T47D (cell line): Measurements from ENCODE around the gene PEX13.
A peak's percentile ranks its signal among the peaks of the same experiment; 100 is the strongest.
"Not testable (repeated sequence)": the region's sequence is repeated elsewhere in the genome, so short reads cannot be mapped to it uniquely, and the experiment has no call there.

Experiments
- DNase-seq, 2 experiments: peaks; one replicate each; pipeline versions ENCODE4 v3.0.0 to v3.0.0-alpha.2; 2011 to 2012; ENCODE audit warnings: low read depth in 1 of 2, low spot score in 1 of 2
- JUND ChIP-seq: IDR thresholded peaks from 2 replicates; pipeline ENCODE4 v1.6.1; 2012; ENCODE audit warnings: low read depth
- in situ Hi-C: cut with HindIII; loops from 2 replicates; pipeline ENCODE4 v1.10.0; 2016; ENCODE audit warnings: low sequenced_read_pairs, low pct_unique_long_range_greater_than_20kb

Gene PEX13

DNA sequence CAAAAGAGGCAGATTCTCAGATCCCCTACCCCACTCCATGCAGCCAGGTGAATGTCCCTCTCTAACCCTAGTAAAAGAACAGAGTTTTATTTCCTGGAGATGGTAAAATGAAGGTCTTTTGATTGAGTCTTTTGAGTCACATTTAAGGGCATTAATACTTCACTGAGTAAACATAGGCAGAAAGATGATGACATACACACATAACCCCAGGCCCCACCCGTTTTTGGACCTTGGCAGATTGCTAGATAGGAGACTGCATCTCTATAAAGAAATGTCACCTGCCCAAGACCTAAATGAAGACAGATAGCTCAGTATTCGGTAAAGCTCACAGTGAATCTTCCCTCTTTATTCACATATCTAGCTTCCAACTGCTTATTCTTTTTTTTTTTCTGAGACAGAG is 28.3 kb upstream of the PEX13 start:
- TF ChIP-seq JUND, result no peak
- no peak for DNase-seq
- in situ Hi-C loops, result no loop called here

DNA sequence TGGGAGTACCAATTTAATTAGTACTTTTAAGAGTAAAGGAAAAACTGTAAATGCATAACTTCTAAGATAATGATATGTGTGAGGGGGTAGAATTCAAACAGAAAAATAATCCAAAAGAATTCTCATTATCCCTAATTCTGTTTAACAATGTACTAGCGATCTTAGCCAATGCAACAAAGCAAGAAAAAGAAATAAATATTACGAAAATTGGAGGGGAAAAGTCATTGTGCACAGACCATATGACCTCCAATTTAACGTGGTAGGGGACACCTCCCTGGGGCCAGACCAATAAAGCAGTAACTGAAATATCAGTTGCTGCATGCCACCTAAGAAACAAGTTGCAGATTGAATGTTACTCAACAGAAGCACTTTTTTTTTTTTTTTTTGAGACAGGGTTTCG is 25.9 kb upstream of the PEX13 start:
- DNase-seq, result no peak
- in situ Hi-C loops, result no loop called here
- TF ChIP-seq JUND, result no peak

DNA sequence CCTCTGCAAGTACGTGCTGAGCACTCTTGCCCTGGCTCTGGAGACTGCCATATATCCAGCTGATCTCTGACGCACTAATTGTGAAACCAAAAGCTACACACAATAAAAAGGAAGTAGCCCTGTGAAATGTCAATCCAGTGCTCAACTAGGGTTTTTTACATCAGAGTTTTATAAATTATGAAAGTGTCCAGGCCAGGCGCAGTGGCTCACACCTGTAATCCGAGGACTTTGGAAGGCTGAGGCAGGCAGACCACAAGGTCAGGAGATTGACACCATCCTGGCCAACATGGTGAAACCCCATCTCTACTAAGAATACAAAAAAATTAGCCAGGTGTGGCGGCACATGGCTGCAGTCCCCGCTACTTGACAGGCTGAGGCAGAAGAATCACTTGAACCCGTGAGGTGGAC is 24.5 kb upstream of the PEX13 start:
- no peak for DNase-seq
- no peak for TF ChIP-seq JUND
- in situ Hi-C loops, result no loop called here

DNA sequence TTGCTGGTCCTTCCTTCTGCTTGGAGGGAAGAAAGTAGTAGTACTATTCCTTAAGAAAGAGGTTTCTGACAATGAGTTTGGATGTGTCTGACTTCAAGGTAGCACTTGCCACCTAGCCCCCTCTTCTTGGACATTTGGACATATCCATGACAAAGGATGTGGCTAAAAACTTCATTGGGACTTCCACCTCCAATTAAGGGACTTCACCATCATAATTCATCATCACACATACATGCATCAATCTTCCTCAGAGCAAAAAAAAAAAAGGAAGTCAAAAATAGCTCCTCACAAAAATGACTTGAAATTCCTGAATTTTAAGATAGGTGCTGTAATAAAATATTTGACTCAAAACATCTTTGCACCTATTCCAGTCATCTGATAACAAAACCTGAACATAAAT is 23.4 kb upstream of the PEX13 start:
- in situ Hi-C loops, result no loop called here
- no peak for TF ChIP-seq JUND
- DNase-seq, result no peak

DNA sequence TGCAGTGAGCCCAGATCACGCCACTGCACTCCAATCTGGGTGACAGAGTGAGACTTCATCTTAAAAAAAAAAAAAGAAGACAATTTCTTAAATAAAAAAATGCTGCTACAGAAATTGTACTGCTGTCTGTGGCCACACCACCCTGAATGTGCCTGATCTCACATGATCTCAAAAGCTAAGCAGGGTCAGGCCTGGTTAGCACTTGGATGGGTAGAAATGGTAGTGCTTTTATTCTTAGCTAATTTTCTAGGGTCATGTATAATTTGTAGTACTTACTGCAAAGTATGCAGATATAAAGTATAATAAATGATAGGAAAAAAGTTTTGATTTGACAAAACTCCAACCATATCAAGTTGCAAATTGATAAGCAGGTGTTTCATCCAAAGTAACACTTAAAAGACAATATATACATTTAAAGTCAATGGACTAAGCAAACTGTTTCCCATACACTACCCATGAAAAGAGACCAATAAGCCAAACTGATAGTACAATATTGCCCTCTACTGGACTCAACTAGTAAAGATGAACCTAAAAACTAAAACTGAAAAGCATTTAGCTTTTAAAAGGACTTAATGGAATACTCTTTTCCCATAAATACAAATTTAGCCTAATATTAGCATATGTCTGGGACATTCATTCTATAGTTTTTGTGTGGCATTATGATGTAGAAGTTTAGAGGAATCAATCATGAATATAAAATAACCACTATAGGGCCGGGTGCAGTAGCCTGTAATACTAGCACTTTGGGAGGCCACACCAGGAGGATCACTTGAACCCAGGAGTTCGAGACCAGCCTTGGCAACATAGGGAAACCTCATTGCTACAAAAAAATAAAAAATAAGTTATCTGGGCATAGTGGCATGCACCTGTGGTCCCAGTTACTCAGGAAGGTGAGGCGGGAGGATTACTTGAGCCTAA is 18.6 kb upstream of the PEX13 start:
- peak in 1 of 2 experiments; percentile 62 for DNase-seq
- in situ Hi-C loops, result no loop called here
- no peak for TF ChIP-seq JUND

DNA sequence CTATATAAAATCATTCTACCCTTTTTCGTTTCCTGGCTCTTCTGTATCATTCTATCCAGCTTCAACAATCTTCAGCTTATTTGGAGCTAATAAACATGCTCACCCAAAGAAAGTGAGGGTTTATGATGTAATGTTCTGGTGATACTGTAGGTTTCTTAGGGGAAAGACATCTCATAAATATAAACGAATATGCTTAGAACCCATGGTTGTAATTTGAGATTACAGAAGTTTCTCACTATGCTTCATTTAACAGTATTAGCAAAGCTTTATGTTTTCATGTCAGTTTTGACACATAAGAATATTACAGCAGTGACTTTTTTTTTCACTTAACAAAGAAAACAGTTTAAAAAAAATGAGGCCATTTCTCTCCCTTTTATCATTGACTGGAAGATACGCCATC is 11.8 kb upstream of the PEX13 start:
- TF ChIP-seq JUND, result no peak
- no peak for DNase-seq
- in situ Hi-C loops, result no loop called here

DNA sequence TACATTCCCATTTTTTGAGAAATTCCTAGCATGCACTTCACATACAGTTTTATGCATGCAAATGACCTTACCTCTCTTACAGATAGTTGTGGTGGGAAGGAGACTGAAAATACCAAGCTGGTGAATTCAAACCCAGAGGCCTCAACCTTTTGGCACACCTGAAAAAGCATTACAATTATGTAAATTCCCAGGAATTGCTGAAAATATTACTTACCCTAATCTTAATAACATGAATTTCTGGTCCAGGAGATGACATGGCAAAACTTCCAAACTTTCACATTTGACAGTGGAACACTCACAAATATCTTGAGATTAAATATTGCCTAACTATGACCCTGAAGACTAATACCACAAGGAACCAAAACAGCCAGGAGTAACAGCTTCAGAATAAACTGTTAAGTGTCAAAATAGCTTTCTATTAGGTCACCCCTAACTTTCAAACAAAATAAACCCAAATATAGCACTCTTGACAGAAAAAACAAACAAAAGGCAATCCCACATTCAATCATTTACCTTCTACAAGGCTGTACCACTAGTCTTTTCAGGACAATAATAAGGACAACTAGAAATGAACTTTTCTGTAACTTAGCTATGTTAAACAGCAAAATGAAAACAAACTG is 10.9 kb upstream of the PEX13 start:
- DNase-seq, result no peak
- in situ Hi-C loops, result no loop called here
- no peak for TF ChIP-seq JUND

DNA sequence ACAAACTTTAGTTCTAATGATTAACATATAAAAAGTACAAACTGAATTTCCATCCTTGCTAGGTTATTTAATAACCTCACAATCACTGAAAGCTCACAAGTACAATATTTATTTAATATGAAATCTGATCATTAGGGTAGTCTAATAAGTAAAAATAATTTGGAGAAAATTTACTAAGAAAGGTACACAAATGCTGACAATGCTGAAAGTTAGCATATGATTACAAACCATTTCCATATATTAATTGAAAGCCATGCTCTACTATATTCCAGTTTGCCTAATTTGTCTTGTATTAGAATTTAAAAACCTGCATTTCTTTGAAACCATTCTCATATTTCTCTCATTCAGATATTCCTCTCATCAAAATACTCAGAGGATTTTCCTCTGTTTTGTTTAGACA is 8.2 kb upstream of the PEX13 start:
- in situ Hi-C loops, result no loop called here
- no peak for DNase-seq
- no peak for TF ChIP-seq JUND

DNA sequence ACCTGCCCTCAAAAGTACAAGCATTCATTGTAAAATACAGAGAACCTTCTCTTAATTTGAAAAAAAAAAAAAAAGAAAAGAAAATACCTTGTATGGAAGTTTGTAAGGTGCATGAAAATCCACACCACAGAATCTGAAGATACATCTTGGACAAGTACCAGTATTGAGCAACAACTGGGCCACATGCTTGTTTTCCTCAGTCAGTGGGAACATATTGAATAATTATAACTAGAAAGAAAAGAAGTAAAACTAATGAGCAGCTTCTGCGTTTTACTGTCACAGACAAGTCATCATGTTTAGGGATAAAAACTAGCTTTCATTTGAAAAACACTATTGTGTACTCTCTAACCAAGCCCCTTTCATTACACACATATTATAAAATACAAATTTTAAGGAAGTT is 5.8 kb upstream of the PEX13 start:
- in situ Hi-C loops, result no loop called here
- no peak for DNase-seq
- TF ChIP-seq JUND, result no peak

DNA sequence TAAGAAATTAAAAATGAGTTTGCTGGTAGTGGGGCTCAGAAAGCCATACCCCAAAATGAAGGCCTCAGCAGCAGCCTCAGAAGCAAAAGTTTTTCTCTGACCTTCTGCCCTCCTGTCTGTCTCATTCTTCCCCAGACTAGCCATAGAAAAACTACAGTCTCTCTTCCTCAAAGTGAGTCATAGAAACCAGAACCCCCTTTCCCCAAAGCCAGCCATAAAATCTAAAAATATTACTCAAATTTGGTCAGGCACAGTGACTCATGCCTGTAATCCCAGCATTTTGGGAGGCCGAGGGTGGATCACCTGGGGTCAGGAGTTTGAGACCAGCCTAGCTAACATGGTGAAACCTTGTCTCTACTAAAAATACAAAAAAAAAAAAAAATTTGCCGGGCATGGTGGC is 5.2 kb upstream of the PEX13 start:
- in situ Hi-C loops, result not testable (repeated sequence)

DNA sequence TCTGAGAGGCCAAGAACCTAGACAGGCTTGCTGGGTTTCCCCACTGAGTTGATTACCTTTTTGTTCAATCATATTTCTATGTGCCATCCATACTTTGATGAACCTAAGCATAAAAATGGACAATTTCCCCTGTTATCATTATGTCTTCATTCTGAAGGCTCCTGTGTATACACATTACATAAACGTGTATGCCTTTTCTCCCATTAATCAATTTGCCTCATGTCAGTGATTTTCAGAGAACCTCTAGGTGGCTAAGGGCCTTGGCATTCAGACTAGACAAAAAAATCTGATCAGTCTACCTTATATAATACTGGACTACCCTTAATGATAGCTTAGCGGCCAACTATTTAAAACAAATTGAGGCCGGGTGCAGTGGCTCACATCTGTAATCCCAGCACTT is 4.1 kb upstream of the PEX13 start:
- in situ Hi-C loops, result no loop called here
- TF ChIP-seq JUND, result no peak
- DNase-seq, result no peak

More for the DNA sequence above, 5.2 kb upstream of the PEX13 start:
- not testable (repeated sequence) for DNase-seq

DNA sequence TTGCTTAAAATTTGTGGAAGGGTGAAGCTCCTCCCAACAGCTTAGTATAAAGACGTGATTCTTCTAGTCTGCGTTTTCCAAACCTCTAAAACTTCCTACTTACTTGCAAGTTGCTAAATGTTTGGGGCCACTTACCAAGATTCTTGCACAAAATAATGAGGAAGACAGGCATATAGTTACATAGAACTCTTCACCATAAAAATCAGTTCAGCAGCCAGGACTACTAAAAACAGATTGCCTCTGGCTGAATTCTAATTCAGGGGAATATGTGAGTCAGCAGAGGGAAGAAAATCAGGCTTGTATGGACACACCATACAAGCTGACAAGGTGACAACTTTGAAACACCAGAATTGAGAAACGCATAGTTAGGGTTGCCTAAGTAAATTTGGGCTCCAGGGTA is 2.8 kb upstream of the PEX13 start:
- in situ Hi-C loops, result no loop called here
- DNase-seq, result peak in 1 of 2 experiments; percentile 56
- no peak for TF ChIP-seq JUND

DNA sequence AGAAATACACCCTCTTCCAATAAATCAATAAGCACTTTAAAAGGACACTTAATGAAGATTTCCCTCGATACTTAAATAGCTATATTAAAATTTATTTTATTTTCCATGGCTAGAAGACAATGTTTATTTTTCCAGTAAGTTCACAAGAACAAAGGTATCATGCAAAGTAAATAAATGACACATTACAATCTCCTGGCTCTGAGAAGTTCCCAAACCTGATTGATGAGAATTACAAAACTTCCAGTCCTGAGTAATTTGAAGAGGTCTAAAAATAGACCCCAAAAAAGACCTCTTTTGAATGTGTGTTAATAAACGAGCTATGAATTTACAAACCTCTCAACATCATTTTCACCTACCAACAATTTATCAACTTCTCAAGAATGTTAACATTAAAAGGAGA is 1.5 kb upstream of the PEX13 start:
- no peak for TF ChIP-seq JUND
- in situ Hi-C loops, result no loop called here
- DNase-seq, result peak in 1 of 2 experiments; percentile 87

DNA sequence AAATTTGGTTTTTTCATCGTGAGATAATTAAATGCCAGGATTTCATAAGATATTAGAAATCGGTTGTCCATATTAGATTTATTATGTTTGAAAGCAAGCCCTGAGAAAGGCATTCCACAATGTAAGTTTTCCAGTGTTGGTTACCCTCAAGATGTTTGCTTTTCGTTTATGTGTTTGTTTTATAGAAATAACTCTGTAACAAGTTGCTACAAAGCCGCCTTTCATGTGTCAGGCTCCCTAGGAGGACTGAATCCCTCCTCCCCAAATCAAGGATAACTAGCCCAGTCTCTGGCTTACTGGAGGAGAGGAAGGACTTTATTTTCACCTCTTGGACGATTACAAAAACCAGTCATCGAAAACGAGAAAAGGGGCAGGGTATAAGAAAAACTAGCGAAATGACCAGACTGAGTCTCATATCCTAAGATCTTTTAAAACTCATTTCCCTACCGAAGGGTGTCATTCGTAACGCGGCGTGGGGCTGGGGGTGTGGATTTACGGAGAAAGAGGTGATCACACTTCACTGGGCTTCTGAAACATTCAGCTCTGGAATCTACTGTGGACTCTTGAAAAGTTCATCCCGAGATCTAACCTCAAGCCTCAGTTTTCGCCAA is 1.0 kb upstream of the PEX13 start:
- no peak for TF ChIP-seq JUND
- in situ Hi-C loops, result no loop called here
- peak in 1 of 2 experiments; percentile 72 for DNase-seq
